HepG2 (cell line): ENCODE data around the gene TET2. TPM values are rescaled to one million over a fixed set of nuclear protein-coding genes. Genes with fewer than 3 reads are reported as not detected.

ENCODE experiments used
- ATAC-seq: fragments of 200-7000 bp; cut with Tn5 transposase; 3 replicates; pipeline ENCODE4 v1.9.1; 2020; ENCODE audit warnings: mild to moderate bottlenecking, moderate library complexity
- BruUV-seq: library from RNA; stranded (reverse); fragments of 400-500 nt; replicated peaks from 2 replicates; lab custom pipeline; 2021; lab: Mats Ljungman, UMichigan
- CTCF ChIA-PET: fragments of 300-600 bp; formaldehyde crosslinking; extraction: SDS; loops from one replicate; lab custom pipeline; 2021; ENCODE audit warnings: low total read pairs, inconsistent platforms, low intra/inter-chr PET ratio; lab: Yijun Ruan, JAX
- POLR2A ChIA-PET: fragments of 350-600 bp; sonication (Branson Sonifier 250); formaldehyde crosslinking; loops from one replicate; lab custom pipeline; 2020; ENCODE audit warnings: antibody characterized with exemption, inconsistent platforms; lab: Yijun Ruan, JAX
- DNase-seq: peaks from one replicate; pipeline ENCODE4 v3.0.0-alpha.2; 2015; ENCODE audit warnings: low spot score
- FAIRE-seq: peaks from 3 replicates; lab custom pipeline; 2011; peaks lifted over from hg19 to GRCh38; lab: Jason Lieb, UNC
- H2AFZ ChIP-seq: one replicate; pipeline ENCODE4 v1.6.1; 2011; ENCODE audit warnings: low read length, inconsistent platforms
- H3K27ac ChIP-seq: fragments of 300-600 bp; 3 replicates; pipeline ENCODE4 v1.8.0; 2011; ENCODE audit warnings: mixed run types, mild to moderate bottlenecking, mixed read lengths, low read length, inconsistent platforms; ENCODE audit not compliant: insufficient read depth; ENCODE audit errors: extremely low read length
- H3K27me3 ChIP-seq, 2 experiments: fragments of 200-600 bp in 1 of 2; 2 replicates in 1 of 2; 3 replicates in 1 of 2; pipeline versions ENCODE4 v1.6.0 to v1.8.0; 2011; ENCODE audit warnings: low read length in 2 of 2, mild to moderate bottlenecking in 2 of 2, moderate library complexity in 2 of 2, inconsistent platforms in 1 of 2; ENCODE audit not compliant: insufficient read depth in 2 of 2, control insufficient read depth in 1 of 2
- H3K36me3 ChIP-seq, 2 experiments: fragments of 200-600 bp in 1 of 2; replicated peaks in 1 of 2; 2 replicates in 1 of 2; 3 replicates in 1 of 2; pipeline versions ENCODE4 v1.5.1 to v1.8.0; 2011; ENCODE audit warnings: low read length in 2 of 2, inconsistent platforms in 1 of 2; ENCODE audit not compliant: insufficient read depth in 2 of 2, control insufficient read depth in 1 of 2
- H3K4me1 ChIP-seq: 2 replicates; pipeline ENCODE4 v1.5.1; 2012; ENCODE audit warnings: low read length, inconsistent platforms; ENCODE audit not compliant: insufficient read depth
- H3K4me2 ChIP-seq: 2 replicates; pipeline ENCODE4 v1.6.0; 2011; ENCODE audit warnings: low read depth, low read length, inconsistent platforms
- H3K4me3 ChIP-seq, 3 experiments: fragments of 200-600 bp in 1 of 3; sonication (generic), shearing (Covaris generic) in 1 of 3; replicated peaks in 1 of 3; 2 replicates each; pipeline ENCODE4 v1.5.1; 2011 to 2016; ENCODE audit warnings: low read length in 3 of 3, inconsistent platforms in 2 of 3, low read depth in 2 of 3, mild to moderate bottlenecking in 2 of 3, control low read depth in 1 of 3, mixed read lengths in 1 of 3; ENCODE audit not compliant: insufficient read depth in 1 of 3
- H3K79me2 ChIP-seq: one replicate; pipeline ENCODE4 v1.6.1; 2011; ENCODE audit warnings: low read length, inconsistent platforms; ENCODE audit not compliant: insufficient read depth
- H3K9ac ChIP-seq: 2 replicates; pipeline ENCODE4 v1.6.0; 2011; ENCODE audit warnings: mild to moderate bottlenecking, low read depth, low read length, inconsistent platforms; ENCODE audit not compliant: insufficient read depth
- H3K9me3 ChIP-seq: 2 replicates; pipeline ENCODE4 v1.5.1; 2012; ENCODE audit warnings: mild to moderate bottlenecking, low read length
- H4K20me1 ChIP-seq: 2 replicates; pipeline ENCODE4 v1.6.0; 2011; ENCODE audit warnings: inconsistent platforms, mild to moderate bottlenecking, low read length, moderate library complexity; ENCODE audit not compliant: insufficient read depth
- ATRX ChIP-seq: sonication (generic); formaldehyde crosslinking; IDR thresholded peaks from 2 replicates; pipeline ENCODE4 v1.4.0; 2020; ENCODE audit warnings: missing genetic modification reagents, borderline replicate concordance
- HNF4A ChIP-seq: sonication (generic); formaldehyde crosslinking; IDR thresholded peaks from 2 replicates; pipeline ENCODE4 v1.4.0; 2020; ENCODE audit warnings: missing genetic modification reagents
- YEATS2 ChIP-seq: sonication (generic); formaldehyde crosslinking; IDR thresholded peaks from 2 replicates; pipeline ENCODE4 v1.4.0; 2020; ENCODE audit warnings: missing genetic modification reagents, borderline replicate concordance
- ZNF564 ChIP-seq: sonication (generic); formaldehyde crosslinking; IDR thresholded peaks from 2 replicates; pipeline ENCODE4 v1.8.1; 2023; ENCODE audit warnings: mild to moderate bottlenecking, missing genetic modification reagents
- WGBS: methylation state at CpG from one replicate; pipeline ENCODE4 v1.1.6; 2017; ENCODE audit warnings: low lambda C conversion rate; 5-methylcytosine and 5-hydroxymethylcytosine counted together
- in situ Hi-C: cut with HindIII; loops from 2 replicates; pipeline ENCODE4 v1.10.0; 2017; ENCODE audit warnings: low pct_unique_long_range_greater_than_20kb; ENCODE audit not compliant: extremely low pct_ligation_motif_present
- intact Hi-C: fragments of 100-400 bp; cut with micrococcal nuclease; formaldehyde crosslinking; loops from one replicate; pipeline ENCODE4 v1.10.0; 2022; ENCODE audit not compliant: unreplicated experiment
- polyA plus RNA-seq, 8 experiments: library from polyadenylated mRNA; depleted of rRNA in 3 of 8; stranded (reverse) in 7 of 8; unstranded in 1 of 8; fragments of >200 nt; fragmentation: Illumina TruSeq in 4 of 8; extraction: Trizol in 4 of 8; gene quantifications; 2 replicates each; pipeline versions ENCODE4 v1.2.1 to v1.2.3, GENCODE V29; 2011 to 2016; ENCODE audit warnings: low read depth in 4 of 8, missing spikeins in 1 of 8, mixed read lengths in 1 of 8; ENCODE audit not compliant: insufficient read depth in 1 of 8
- total RNA-seq, 5 experiments: library from RNA; depleted of rRNA; stranded (reverse); fragments of >200 nt; fragmentation: Illumina TruSeq; extraction: Trizol; gene quantifications; 2 replicates each; pipeline ENCODE4 v1.2.3, GENCODE V29; 2016; ENCODE audit warnings: low read depth in 1 of 5
- TF ChIP-seq, protein P1 (sequence below): IDR thresholded peaks from 2 replicates; pipeline ENCODE4 v1.6.1; 2016; ENCODE audit warnings: low read depth, missing genetic modification reagents, missing compliant biosample characterization

The TET2 gene
- total and polyA plus RNA-seq, 2 of the 13 experiments (the other 11 are each of a cell fraction or from before 2014, with no cell fraction given): 4.7 to 4.8 TPM

DNA sequence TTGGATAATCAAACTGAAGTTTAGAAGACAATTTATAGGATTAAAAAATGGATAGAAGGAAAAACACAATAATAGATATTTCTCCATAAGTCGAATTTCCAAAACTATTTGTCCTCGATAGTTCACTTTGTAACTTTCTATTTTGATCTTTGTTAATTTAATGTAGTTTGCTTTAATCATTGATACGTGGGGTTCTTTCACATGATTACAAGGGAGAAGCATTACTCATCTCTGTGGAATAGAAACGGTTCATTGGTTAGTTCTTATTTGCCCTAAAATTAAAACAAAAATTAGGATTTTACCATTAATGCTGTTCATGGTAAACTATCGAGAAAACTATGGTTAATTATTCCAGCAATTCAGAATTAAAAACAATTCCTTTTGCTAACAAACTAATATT lies 2.1 kb downstream of the TET2 start:
- POLR2A ChIA-PET: no interaction called here
- peak overlapping the region in 1 of 3 experiments; percentile 82; a peak in 2 of 6 replicates for H3K4me3 ChIP-seq
- intact Hi-C loops: loop anchor here (5.0 kb wide), 2 partner anchors 109 to 199 kb away; no protein-coding TSS in a partner anchor

More for the DNA sequence above, 2.1 kb downstream of the TET2 start:
- Histone ChIP-seq H3K36me3 (no peaks in the 10 kb centered on the region), H4K20me1 (peaks cover 4% of the 10 kb centered on the region; the same call in 1 of the 2 replicates), H3K79me2 (peaks cover 37% of the 10 kb centered on the region), H3K27me3 (no peaks in the 10 kb centered on the region; a peak in 2 of 5 replicates), H3K4me2 (peak overlapping the region; percentile 94)
- no peak for TF ChIP-seq HNF4A
- no peak for TF ChIP-seq ATRX (CRISPR knock-in tag)
- TF ChIP-seq ZNF564 (CRISPR knock-in tag): no peak
- no peak for TF ChIP-seq YEATS2 (CRISPR knock-in tag)
- TF ChIP-seq, protein P1, sequence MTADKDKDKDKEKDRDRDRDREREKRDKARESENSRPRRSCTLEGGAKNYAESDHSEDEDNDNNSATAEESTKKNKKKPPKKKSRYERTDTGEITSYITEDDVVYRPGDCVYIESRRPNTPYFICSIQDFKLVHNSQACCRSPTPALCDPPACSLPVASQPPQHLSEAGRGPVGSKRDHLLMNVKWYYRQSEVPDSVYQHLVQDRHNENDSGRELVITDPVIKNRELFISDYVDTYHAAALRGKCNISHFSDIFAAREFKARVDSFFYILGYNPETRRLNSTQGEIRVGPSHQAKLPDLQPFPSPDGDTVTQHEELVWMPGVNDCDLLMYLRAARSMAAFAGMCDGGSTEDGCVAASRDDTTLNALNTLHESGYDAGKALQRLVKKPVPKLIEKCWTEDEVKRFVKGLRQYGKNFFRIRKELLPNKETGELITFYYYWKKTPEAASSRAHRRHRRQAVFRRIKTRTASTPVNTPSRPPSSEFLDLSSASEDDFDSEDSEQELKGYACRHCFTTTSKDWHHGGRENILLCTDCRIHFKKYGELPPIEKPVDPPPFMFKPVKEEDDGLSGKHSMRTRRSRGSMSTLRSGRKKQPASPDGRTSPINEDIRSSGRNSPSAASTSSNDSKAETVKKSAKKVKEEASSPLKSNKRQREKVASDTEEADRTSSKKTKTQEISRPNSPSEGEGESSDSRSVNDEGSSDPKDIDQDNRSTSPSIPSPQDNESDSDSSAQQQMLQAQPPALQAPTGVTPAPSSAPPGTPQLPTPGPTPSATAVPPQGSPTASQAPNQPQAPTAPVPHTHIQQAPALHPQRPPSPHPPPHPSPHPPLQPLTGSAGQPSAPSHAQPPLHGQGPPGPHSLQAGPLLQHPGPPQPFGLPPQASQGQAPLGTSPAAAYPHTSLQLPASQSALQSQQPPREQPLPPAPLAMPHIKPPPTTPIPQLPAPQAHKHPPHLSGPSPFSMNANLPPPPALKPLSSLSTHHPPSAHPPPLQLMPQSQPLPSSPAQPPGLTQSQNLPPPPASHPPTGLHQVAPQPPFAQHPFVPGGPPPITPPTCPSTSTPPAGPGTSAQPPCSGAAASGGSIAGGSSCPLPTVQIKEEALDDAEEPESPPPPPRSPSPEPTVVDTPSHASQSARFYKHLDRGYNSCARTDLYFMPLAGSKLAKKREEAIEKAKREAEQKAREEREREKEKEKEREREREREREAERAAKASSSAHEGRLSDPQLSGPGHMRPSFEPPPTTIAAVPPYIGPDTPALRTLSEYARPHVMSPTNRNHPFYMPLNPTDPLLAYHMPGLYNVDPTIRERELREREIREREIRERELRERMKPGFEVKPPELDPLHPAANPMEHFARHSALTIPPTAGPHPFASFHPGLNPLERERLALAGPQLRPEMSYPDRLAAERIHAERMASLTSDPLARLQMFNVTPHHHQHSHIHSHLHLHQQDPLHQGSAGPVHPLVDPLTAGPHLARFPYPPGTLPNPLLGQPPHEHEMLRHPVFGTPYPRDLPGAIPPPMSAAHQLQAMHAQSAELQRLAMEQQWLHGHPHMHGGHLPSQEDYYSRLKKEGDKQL (CRISPR knock-in tag): no peak
- TF ChIP-seq, all 625 proteins: peak for 0
- in situ Hi-C loops: no loop called here
- no peak overlapping the region for H2AFZ ChIP-seq
- FAIRE-seq (no peak), DNase-seq (no peak), ATAC-seq (no peak)
- H3K9me3 ChIP-seq: no peaks in the 10 kb centered on the region
- H3K27ac ChIP-seq: no peak overlapping the region
- peaks cover 44% of the 10 kb centered on the region for H3K4me1 ChIP-seq
- BruUV-seq: no TSS peak
- 77% methylated on average over 5 of the region's 5 CpGs for WGBS
- H3K9ac ChIP-seq: no peak overlapping the region
- CTCF ChIA-PET: no interaction called here
